SU-DHL-6 (cell line): ENCODE results near the gene CXCL14.

Experiments
- H2AFZ ChIP-seq: fragments of 200-600 bp; sonication (generic); 2 replicates; pipeline ENCODE4 v1.6.1; 2014; ENCODE audit warnings: low read depth, mild to moderate bottlenecking, moderate library complexity, mixed read lengths, antibody characterized with exemption, low read length; ENCODE audit not compliant: severe bottlenecking
- H3F3A ChIP-seq: fragments of 200-600 bp; shearing (Covaris generic); 2 replicates; pipeline ENCODE4 v1.6.0; 2016; ENCODE audit warnings: antibody characterized with exemption, mild to moderate bottlenecking; ENCODE audit not compliant: insufficient read depth
- H3K27ac ChIP-seq: fragments of 200-600 bp; sonication (generic); 2 replicates; pipeline ENCODE4 v1.5.1; 2016; ENCODE audit warnings: low read depth, mild to moderate bottlenecking, low read length, moderate library complexity, mixed read lengths
- H3K27me3 ChIP-seq: fragments of 200-600 bp; sonication (generic), shearing (Covaris generic); 2 replicates; pipeline ENCODE4 v1.6.0; 2014; ENCODE audit warnings: mild to moderate bottlenecking, low read length
- H3K36me3 ChIP-seq: fragments of 200-600 bp; sonication (generic); 2 replicates; pipeline ENCODE4 v1.6.1; 2014; ENCODE audit warnings: mild to moderate bottlenecking, low read length, mixed read lengths
- H3K4me2 ChIP-seq: fragments of 300-600, 200-600 bp; shearing (Covaris generic), sonication (generic); 2 replicates; pipeline ENCODE4 v1.6.0; 2014; ENCODE audit warnings: low read length, low read depth, mild to moderate bottlenecking; ENCODE audit not compliant: poor library complexity, severe bottlenecking
- H3K4me3 ChIP-seq: fragments of 200-600 bp; sonication (generic); 2 replicates; pipeline ENCODE4 v1.5.1; 2014; ENCODE audit warnings: antibody characterized with exemption, low read length, mild to moderate bottlenecking, mixed read lengths; ENCODE audit not compliant: insufficient read depth, poor library complexity, severe bottlenecking
- H3K79me2 ChIP-seq: fragments of 200-600 bp; sonication (generic); 2 replicates; pipeline ENCODE4 v1.6.1; 2014; ENCODE audit warnings: mild to moderate bottlenecking, low read length, moderate library complexity; ENCODE audit not compliant: insufficient read depth
- H3K9ac ChIP-seq: fragments of 200-600 bp; sonication (generic); 2 replicates; pipeline ENCODE4 v1.7.0; 2014; ENCODE audit warnings: mild to moderate bottlenecking, low read length
- H3K9me2 ChIP-seq: fragments of 200-600 bp; sonication (generic); replicated peaks from 2 replicates; pipeline ENCODE4 v1.6.1; 2014; ENCODE audit warnings: low read length; ENCODE audit not compliant: insufficient read depth
- H3K9me3 ChIP-seq: fragments of 200-600 bp; sonication (generic); 2 replicates; pipeline ENCODE4 v1.6.1; 2014; ENCODE audit warnings: low read length, mixed read lengths; ENCODE audit not compliant: insufficient read depth
- H4K20me1 ChIP-seq: fragments of 200-600 bp; sonication (generic); 2 replicates; pipeline ENCODE4 v1.6.1; 2014; ENCODE audit warnings: low read depth, mild to moderate bottlenecking, antibody characterized with exemption, low read length, moderate library complexity, mixed read lengths
- CTCF ChIP-seq: fragments of 200-600 bp; sonication (generic); IDR thresholded peaks from one replicate; pipeline ENCODE4 v1.5.1; 2017; ENCODE audit warnings: antibody characterized with exemption, mild to moderate bottlenecking, low read length, moderate library complexity; ENCODE audit not compliant: insufficient read depth, poor library complexity, severe bottlenecking
- EZH2phosphoT487 ChIP-seq: fragments of 200-600 bp; sonication (generic), shearing (Covaris generic); conservative IDR thresholded peaks from 2 replicates; pipeline ENCODE4 v1.6.1; 2018; ENCODE audit warnings: mild to moderate bottlenecking, antibody characterized with exemption, low read length, moderate library complexity, mixed read lengths

The CXCL14 gene

GRCh38 chr5:135582099-135582781, 3.4 kb upstream of the CXCL14 start:
- no peak overlapping the region for H3K4me2 ChIP-seq
- TF ChIP-seq EZH2phosphoT487 (no peak), CTCF (no peak)
- H3K9ac ChIP-seq: no peak overlapping the region

GRCh38 chr5:135578305-135578684, 496 bp downstream of the CXCL14 start:
- Histone ChIP-seq H3K36me3 (no peaks in the 10 kb centered on the region), H3K27me3 (no peaks in the 10 kb centered on the region), H4K20me1 (no peaks in the 10 kb centered on the region), H2AFZ (no peak overlapping the region), H3K4me2 (no peak overlapping the region), H3K9ac (no peak overlapping the region), H3K9me2 (no peaks in the 10 kb centered on the region), H3K79me2 (no peaks in the 10 kb centered on the region), H3K27ac (no peak overlapping the region), H3F3A (no peaks in the 10 kb centered on the region), H3K4me3 (no peak overlapping the region), H3K9me3 (no peaks in the 10 kb centered on the region)
- TF ChIP-seq EZH2phosphoT487 (no peak), CTCF (no peak)

More at GRCh38 chr5:135582099-135582781, 3.4 kb upstream of the CXCL14 start:
- no peaks in the 10 kb centered on the region for H3K9me3 ChIP-seq
- no peak overlapping the region for H2AFZ ChIP-seq
- H3F3A ChIP-seq: no peaks in the 10 kb centered on the region
- H4K20me1 ChIP-seq: no peaks in the 10 kb centered on the region
- no peak overlapping the region for H3K27ac ChIP-seq
- H3K4me3 ChIP-seq: no peak overlapping the region
- no peaks in the 10 kb centered on the region for H3K36me3 ChIP-seq
- no peaks in the 10 kb centered on the region for H3K9me2 ChIP-seq
- H3K27me3 ChIP-seq: no peaks in the 10 kb centered on the region
- H3K79me2 ChIP-seq: no peaks in the 10 kb centered on the region

GRCh38 chr5:135577421-135577820, 1.4 kb downstream of the CXCL14 start:
- Histone ChIP-seq H3K79me2 (no peaks in the 10 kb centered on the region), H3F3A (no peaks in the 10 kb centered on the region), H3K9ac (no peak overlapping the region), H3K9me2 (no peaks in the 10 kb centered on the region), H4K20me1 (no peaks in the 10 kb centered on the region), H3K4me3 (no peak overlapping the region), H3K27me3 (no peaks in the 10 kb centered on the region), H3K27ac (no peak overlapping the region), H3K9me3 (no peaks in the 10 kb centered on the region), H2AFZ (no peak overlapping the region), H3K36me3 (no peaks in the 10 kb centered on the region), H3K4me2 (no peak overlapping the region)
- no peak for TF ChIP-seq CTCF
- no peak for TF ChIP-seq EZH2phosphoT487
